Germinal center (tissue), 1 donor: ENCODE measurements around the gene ASXL1.
"Not testable (repeated sequence)": the region's sequence is repeated elsewhere in the genome, so short reads cannot be mapped to it uniquely, and the experiment has no call there.

Experiments used
- DNase-seq: peaks from one replicate; pipeline ENCODE4 v3.0.0; 2012; ENCODE audit warnings: mixed read lengths, low spot score

Gene ASXL1

GRCh38 chr20:32357869-32358631 is at the start of gene ASXL1:
Gene ASXL1 (plus strand): TSS chr20:32358331. CDS start chr20:32358776, 445 bp downstream.
- DNase-seq = peak; percentile 91

GRCh38 chr20:32312718-32313424 is 45.3 kb upstream of the ASXL1 start:
- DNase-seq = no peak

GRCh38 chr20:32314768-32315167 is 43.4 kb upstream of the ASXL1 start:
- DNase-seq = no peak

GRCh38 chr20:32315399-32315798 is 42.7 kb upstream of the ASXL1 start:
- DNase-seq = no peak

- no peak for DNase-seq
Measured at GRCh38 chr20:32315891-32316290, 42.2 kb upstream of the ASXL1 start.

GRCh38 chr20:32316667-32317066 is 41.5 kb upstream of the ASXL1 start:
- DNase-seq = no peak

GRCh38 chr20:32319100-32319499 is 39.0 kb upstream of the ASXL1 start:
- DNase-seq = no peak

- no peak for DNase-seq
Measured at GRCh38 chr20:32320305-32320704, 37.8 kb upstream of the ASXL1 start.

- no peak for DNase-seq
Measured at GRCh38 chr20:32321390-32321789, 36.7 kb upstream of the ASXL1 start.

- not testable (repeated sequence) for DNase-seq
Measured at GRCh38 chr20:32322260-32322659, 35.9 kb upstream of the ASXL1 start.

GRCh38 chr20:32323761-32324160 is 34.4 kb upstream of the ASXL1 start:
- DNase-seq = not testable (repeated sequence)

GRCh38 chr20:32325706-32326503 is 32.2 kb upstream of the ASXL1 start:
- no peak for DNase-seq

- no peak for DNase-seq
Measured at GRCh38 chr20:32326504-32326845, 31.7 kb upstream of the ASXL1 start.

- no peak for DNase-seq
Measured at GRCh38 chr20:32327087-32327681, 30.9 kb upstream of the ASXL1 start.

- DNase-seq = no peak
Measured at GRCh38 chr20:32329817-32330554, 28.1 kb upstream of the ASXL1 start.

- no peak for DNase-seq
Measured at GRCh38 chr20:32330555-32330897, 27.6 kb upstream of the ASXL1 start.

GRCh38 chr20:32332614-32333013 is 25.5 kb upstream of the ASXL1 start:
- no peak for DNase-seq

- no peak for DNase-seq
Measured at GRCh38 chr20:32333181-32333987, 24.7 kb upstream of the ASXL1 start.

- DNase-seq = no peak
Measured at GRCh38 chr20:32333988-32334885, 23.9 kb upstream of the ASXL1 start.

GRCh38 chr20:32336918-32337347 is 21.2 kb upstream of the ASXL1 start:
- DNase-seq = peak; percentile 47
